ENCODE measurements around the gene ZBTB18.
A peak's percentile ranks its signal among the peaks of the same experiment; 100 is the strongest.

Gene ZBTB18

DNA sequence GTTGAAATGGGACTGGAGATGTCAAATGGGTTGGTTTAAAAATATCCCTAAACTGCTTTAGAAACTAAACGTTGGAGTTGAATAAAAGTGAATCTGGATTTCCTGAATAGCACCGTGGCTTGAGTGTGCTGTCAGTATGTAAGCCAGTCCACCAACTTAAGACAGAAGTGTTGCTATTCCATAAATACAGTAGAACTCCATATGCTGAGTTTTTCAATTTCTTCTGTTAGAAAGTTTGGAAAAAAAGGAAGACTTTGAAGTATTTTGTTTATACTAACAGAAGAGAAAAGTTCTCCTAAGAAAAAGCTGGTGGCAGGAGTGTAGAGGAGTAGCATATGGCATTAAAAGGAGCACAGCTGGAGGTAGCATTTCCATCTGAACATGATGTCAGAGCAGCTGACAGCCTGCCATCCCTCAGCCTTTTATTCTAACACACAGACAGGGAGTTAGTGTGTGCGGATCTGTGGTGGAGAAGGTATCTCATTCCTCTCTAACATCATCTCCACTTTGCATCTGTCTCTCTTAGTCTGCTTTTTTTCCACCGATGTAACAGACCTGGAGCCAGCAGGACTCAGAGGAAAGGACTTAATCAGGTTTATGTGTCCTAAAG is at the start of gene ZBTB18:
ZBTB18 (plus strand) TSS at position 449 of the 610 bp plus-strand sequence; CDS start at position 598, 149 bp downstream.
- peak; percentile 21 for DNase-seq

DNA sequence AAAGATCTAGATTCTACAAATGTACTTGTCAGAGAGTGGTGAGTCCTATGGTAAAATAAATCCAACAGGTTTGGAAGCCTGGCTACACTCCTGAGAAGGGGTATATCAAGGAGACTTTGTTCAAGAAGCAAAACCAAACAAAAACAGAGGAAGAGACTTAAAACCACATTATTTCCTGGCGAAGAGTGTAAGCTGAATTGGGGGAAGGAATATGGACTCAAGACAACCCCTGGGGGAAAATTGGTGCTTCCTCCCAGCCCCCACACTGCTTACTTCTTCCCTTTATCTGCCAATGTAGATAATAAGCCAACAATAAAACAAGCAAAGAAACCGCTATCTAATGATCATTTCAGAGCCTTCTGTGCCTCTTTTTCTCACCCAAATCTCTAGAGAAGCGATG is 48.4 kb upstream of the ZBTB18 start:
- DNase-seq, result no peak

DNA sequence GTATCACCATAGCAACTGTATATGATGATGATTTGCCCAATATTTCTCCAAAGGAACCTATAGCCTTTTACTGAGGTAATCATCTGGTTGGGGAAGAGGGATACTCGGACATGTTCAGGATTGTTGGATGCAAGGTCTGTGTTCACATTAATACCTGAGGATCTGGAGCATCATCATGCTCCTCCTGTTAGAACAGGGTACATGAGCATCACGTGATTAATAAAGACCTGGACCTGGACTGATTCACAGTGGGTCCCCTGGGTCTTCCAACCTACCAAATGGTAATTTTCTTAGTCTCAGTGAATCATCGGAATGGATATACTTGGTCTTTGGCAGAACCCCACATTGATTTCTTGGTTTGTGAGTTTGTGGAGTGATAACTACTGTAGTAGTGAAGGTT is 45.6 kb upstream of the ZBTB18 start:
- no peak for DNase-seq

DNA sequence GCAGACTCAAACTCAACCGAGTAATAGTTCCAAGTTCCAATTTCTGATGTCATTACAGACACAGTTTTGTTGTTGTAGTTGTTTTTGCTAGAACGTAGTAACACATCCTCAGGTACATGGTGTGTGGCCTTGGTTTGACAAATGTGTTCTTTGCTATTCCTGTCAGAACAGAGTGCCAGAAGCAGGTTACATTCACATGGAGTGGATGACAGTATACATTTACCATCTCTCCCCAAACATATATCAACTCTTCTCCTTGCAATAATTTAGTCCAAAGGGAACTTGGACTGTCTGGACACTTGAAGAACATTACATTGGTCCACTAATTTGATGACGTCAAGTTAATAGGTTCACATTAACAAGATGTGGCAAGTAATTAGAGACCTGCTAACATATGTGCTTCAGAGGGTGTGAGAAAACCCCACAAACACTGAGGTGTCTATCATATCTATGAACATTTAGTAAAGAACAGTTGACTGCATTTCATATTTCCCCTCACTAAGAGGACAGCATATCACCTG is 44.6 kb upstream of the ZBTB18 start:
- DNase-seq, result no peak

DNA sequence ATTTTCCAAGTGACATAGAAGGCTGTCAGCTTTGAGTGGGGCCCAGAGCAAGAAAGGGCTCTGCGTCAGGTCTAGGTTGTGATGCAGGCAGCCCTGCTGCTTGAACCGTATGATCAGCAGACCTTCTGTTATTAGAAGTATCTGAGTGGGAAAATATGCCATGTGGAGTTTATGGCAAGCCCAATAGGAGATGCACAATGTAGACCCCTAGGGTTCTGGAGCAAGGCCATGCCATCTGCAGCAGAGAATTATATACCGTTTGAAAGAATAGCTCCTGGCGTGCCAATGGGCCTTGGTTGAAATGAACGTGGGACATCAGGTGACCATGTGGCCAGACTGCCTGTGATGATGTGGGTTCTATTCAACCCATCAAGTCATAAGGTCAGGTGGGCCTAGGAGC is 44.1 kb upstream of the ZBTB18 start:
- no peak for DNase-seq

DNA sequence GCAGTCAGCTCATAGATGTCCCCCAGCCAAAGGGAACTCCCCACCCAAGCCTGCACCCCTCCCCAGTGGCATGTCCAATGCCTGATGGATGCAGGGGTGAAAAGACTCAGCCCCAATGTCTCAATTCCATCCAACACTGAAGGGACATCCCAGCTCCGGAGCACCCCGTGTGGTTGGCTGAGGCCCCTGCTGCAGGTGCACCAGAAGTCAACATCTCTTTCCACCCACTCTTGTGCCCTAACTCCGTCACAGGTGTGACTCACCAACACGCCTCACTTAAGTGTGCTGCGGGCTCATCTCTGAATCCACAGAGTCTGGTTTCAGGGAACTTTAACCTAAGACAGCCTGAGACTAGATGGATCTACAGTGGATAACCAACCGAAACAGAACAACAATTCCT is 40.9 kb upstream of the ZBTB18 start:
- peak; percentile 71 for DNase-seq

DNA sequence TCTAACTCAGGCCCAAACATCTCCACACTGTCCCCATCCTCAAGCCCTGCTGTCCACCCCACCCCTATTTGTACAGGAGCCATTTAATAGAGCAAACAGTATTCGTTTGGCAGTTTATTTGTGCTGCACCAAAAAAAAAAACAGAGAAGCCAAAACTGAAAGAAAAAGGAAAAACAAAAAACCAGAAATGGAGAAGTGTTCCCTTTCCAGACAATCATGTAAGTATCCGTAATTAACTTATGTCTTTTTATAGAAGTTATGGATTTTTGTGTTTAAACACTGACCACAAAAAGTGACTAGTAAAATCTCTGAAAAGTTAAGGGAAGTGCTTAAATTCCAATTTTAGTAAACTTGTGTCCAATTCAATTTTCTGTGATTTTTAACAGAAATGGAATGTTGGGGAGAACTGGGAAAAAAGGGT is 40.4 kb upstream of the ZBTB18 start:
- no peak for DNase-seq

DNA sequence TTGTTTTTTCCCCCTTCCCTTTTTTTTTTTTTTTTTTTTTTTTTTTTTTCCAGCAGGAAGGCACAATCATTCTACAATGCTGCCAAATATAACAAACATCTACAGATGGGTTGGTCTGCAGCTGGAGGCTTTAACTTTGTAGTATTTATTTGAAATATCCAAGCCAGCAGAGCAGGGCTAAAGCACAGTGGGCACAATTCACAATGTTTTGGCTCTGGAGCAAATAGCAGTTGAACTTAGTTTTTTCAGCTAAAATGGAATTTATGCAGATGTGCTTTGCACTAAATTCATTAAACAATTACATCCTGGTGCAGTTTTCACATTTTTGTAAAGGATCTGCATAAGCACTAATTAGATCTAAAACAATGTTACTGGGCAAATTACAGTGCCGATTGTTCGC is 39.8 kb upstream of the ZBTB18 start:
- no peak for DNase-seq

DNA sequence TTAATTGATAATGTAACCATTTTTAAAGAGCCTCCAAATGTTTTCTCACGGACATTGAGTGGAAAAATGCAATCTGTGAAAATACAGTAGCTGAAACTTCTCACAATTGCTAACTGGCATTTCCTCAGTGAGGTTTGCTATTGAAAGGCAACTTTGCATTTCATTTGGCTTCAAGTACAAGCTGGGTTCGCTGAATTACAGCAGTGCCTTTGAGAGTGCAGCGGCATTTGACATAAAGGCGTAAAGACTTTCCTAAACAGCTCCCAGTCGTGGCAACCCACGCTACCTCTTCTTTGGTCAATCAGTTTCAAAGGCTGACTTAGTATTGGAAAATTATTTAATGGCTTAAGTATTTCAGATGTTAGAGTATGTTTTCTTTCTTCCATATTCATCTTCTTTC is 39.3 kb upstream of the ZBTB18 start:
- no peak for DNase-seq

DNA sequence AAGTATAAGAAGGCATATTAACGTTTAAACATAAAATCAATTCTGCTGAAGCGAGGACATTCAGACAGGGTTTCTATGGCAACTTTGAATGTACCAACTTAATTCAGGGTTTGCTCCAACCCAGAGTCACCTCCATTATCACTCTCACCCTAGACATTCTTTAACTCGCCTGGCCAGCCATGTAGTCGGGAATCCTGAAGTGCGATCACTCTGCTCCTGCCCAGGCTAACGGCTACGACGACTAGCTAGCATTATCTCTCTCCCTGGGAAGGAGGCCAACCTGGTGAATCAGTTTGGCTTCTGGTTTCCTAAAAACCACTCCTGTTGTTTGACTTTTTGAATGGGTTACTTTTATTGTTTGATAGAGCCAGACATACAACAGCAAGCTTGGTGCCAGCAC is 38.9 kb upstream of the ZBTB18 start:
- no peak for DNase-seq

DNA sequence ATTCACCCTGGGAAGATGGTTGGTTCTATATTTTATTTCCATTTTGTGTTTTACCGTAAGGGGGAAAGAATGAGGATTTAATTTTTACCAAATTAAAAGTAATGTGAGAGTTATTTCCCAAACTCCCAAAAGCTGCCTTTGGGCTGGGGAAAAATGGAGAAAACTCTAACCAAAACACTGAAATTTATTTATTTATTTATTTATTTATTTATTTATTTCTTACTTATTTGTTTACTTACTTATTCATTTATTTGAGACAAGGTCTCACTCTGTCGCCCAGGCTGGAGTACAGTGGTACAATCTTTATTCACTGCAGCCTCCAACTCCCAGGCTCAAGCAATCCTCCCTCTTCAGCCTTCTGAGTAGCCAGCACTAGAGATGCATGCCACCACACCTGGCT is 38.0 kb upstream of the ZBTB18 start:
- no peak for DNase-seq

DNA sequence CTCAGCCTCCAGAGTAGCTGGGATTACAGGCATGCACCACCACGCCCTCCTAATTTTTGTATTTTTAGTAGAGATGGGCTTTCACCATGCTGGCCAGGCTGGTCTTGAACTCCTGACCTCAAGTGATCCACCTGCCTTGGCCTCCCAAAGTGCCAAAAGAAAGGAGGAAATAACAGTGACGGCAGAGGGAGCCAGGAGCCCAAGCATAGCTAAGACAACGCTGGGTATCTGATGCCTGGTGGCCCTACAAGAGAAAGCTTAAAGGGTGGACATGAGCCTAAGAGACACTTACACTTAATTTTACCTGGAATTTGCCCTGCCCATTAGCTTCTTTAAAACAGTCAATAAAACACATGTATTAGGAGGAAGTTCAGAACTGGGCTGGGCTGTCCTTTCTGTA is 36.2 kb upstream of the ZBTB18 start:
- DNase-seq, result peak; percentile 29

DNA sequence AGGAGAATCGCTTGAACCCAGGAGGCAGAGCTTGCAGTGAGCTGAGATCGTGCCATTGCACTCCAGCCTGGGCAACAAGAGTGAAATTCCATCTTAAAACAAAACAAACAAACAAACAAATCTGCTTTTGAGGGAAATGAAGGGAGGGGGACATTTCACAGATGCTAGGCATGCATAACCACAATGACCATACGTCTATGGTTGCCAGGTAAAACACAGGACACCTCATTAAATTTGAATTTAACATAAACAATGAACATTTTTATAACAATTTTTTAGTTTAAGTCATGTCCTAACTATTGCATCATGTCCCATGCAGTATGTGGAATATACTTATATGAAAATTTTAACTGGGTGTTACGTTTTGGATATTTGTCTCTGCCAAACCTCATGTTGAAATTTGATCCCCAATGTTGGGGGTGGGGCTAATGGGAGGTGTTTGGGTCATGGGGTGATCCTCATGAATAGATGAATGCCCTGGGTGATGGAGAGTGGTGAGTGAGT is 31.0 kb upstream of the ZBTB18 start:
- no peak for DNase-seq

DNA sequence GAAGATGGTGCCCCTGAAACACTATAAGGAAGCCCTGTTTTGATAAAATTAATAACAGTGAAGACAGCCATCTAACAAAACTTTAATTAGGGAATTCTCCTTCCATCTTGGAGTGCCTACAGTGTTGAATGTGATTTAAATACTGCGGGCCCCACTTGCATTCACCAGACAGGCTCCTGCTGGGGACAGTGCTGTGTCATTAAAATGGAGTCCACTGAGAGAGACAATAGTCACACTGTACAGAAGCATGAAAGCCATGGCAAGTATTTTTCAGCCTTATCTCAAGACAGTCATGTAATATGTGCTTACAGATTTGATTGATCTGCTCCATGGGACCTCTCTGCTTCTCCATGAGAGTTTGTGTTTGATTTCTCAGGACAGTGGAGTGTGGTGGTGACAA is 29.7 kb upstream of the ZBTB18 start:
- no peak for DNase-seq

DNA sequence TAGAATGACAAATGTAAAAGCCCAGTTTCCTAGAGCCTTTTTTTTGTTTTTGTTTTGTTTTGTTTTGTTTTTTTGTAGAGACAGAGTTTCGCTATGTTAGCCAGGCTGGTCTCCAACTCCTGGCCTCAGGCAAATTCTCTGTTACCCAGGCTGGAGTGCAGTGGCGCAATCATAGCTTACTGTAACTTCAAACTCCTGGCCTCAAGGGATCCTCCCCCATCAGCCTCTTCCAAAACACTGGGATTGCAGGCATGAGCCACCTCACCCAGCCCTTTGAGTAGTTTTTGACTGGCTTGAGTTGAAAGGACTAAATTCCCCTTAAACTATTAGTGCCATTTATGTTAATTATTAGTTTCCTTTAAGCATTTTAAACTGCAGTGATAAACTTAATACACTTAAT is 28.8 kb upstream of the ZBTB18 start:
- no peak for DNase-seq

DNA sequence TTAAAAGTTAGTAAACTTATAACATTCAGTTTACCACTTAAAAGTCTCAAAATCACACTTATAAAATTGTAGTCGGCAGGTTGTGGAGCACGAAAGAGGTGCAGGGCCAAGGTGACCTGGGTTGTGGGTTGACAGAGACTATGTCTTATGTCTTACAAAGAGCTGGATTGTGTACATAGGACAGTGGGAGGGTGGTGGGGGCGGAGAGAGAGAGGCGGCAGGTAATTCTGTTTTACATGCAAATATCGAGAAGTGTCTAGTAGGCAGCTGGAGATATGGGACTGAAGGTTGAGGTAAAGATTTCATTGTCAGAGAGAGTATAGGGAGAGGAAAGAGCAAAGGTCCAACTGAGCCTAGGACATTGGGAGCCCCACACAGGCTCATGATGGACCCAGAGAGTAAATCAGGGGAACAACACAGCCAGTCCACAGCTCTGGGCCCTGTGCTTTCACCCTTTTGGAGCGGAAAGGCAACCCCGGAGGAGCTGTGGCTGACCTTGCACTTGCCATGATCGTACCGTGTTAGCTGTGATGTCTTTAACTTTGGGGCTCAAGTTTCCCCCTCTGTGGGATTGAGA is 28.1 kb upstream of the ZBTB18 start:
- DNase-seq, result no peak

DNA sequence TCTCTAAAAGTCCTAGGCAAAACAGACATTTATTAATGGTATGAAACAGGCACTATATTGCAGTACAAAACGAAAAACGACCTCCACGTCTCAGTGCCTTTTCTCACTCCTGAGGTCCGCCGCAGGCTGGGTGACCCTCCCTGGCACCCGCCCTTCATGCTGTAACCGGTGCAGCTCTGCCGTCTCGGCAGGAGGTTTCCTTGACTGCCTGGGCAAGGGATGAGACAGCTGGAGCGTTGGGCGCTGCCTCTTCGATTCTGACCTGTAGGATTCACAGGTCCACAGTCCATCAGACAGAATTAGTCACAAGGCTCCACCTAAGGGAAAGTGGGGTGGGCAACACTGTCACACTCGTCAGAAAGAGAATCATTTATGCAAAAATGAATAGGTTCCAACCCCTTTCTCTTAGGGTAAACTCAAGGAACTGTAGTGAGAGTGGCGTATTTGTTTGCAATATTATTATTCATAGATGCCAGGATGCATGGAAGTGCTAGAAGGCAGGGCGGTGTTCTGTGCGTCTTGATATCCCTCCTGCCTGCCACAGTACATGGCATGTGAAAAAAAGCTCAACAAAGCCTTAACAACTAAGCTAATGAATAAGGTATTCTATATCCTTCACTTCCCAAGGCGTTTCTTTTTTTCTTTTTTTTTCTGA is 23.5 kb upstream of the ZBTB18 start:
- DNase-seq, result no peak

DNA sequence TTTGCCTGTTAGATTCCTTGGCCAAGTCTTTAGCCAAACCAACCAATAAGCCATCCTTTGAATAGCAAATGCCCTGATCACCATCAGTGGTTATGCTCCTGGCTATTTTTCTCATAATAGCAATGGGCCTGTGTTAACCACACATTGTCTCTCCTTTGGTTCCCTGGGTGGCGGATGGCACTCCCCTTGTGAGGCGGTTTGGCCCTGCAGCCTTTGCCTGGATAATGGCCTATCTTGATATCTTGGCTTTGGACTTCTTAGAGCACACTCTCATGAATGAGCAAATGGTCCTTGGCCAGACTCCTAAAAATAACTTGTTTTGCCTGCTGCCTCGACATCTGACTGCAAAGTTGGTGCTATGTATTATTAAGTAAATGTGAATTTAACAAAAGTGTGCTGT is 22.4 kb upstream of the ZBTB18 start:
- no peak for DNase-seq

DNA sequence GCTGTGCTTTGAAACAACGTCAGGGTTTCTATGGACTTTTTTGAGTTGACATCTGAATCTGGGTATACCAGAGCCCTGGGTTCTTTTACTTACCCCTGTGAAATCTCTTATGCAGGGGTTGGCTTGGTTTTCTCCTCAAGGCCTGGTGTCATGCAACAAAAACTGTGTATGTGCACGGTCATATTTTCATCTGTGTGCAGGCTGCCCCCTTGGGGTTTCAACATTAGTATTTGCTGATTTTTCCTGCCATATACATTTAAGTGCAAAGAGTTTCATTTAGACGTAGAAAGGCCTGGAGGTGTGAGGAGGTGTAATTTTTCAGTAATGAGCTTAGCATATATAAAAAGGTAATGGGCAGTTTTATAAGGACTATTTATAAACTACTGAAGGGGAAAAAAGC is 22.0 kb upstream of the ZBTB18 start:
- no peak for DNase-seq

DNA sequence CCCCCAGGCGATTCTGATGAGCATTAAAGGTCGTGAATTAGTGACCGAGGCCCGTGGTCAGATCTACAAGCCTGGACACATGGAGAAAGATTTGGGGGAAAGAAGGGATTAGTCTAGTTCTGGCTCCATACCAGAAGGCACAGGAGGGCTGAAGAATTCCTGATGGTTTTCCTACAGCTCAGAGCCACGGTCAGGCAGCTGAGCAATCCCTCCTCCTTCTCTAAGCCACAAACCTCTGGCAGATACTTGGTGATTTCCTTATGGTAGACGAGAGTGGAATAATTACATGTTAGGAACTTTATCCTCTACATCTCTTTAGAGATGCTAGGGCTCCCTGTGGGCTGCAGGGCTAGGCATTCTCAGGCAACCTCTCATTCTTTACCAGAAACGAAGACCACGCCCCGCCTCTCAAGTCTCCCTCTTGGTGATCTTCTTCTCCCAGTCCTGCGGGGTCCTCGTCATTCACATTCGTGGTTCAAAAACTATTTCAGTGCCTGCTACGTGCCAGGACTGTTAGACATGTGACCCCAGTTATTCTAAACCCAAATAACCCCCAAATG is 20.5 kb upstream of the ZBTB18 start:
- no peak for DNase-seq

DNA sequence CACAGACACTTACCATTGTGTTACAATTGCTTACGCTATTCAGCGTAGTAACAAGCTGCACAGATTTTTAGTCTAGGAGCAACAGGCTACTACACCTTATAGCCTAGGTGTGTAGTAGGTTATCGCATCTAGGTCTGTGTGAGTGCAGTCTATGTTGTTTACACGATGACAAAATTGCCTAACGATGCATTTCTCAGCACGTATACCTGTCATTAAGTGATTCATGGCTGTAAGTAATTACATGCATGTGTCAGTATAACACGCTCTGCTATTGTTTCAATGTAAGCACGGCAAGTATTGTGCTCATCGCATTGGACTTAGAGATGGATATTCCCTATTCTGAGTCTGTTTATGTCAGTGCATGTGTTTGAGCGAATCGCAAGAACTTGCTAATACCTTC is 15.7 kb upstream of the ZBTB18 start:
- DNase-seq, result no peak

DNA sequence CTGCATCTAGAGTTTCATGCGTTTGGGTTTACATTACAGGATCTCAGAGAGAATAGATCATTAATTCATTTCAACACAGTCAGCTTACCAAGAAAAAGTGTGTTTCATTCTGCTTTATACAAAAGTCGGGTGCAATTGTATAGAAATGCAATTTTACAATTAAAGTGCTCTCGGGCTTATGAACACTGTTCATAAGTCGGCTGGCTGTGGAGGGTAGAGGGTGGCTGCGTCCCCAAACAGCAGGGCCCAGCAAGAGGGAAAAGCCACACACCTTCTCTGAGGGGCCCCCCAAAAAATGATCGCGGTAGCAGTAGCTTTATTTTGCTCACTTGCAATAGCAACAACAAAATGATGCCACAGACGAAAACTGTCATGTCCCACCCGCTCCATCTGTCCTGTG is 13.8 kb upstream of the ZBTB18 start:
- no peak for DNase-seq

DNA sequence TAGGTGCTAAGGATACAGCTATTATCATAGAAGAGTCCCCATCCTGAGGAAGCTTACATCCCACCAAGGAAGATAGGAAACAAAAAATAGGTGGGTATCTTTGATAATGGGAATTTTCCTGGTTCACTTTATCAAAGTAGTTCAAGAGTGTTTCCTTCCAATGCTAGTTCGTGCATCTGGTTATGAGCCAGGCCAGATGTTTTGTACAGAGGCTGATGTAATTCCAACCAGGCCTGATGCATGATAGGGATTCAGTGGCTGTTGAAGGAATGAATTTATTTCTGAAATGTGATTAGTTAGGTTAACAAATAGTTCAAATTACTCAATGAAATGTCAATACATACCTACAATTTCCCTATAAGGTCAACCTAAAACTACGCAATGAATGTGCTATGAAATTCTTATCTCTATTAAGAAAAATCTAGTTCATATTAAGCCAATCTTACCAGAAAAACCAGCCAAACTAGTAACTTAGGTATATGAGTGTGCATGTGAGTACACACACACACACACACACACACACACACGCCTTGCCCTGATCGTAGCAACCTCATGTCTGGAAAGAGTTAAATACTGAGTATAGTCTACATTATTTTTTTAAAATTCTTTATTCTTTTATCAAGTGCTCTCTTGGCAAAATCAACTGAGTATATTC is 9.5 kb upstream of the ZBTB18 start:
- DNase-seq, result no peak

Measured in RPMI8226 (cell line).